HG03025 (cell line): Measurements from ENCODE around the gene FNDC1.

Experiments used
- ATAC-seq: cut with Tn5 transposase; IDR thresholded peaks from one replicate; pipeline ENCODE4 v1.9.1; 2021; ENCODE audit warnings: mild to moderate bottlenecking, moderate library complexity; ENCODE audit not compliant: unreplicated experiment, low FRiP score

The FNDC1 gene

DNA sequence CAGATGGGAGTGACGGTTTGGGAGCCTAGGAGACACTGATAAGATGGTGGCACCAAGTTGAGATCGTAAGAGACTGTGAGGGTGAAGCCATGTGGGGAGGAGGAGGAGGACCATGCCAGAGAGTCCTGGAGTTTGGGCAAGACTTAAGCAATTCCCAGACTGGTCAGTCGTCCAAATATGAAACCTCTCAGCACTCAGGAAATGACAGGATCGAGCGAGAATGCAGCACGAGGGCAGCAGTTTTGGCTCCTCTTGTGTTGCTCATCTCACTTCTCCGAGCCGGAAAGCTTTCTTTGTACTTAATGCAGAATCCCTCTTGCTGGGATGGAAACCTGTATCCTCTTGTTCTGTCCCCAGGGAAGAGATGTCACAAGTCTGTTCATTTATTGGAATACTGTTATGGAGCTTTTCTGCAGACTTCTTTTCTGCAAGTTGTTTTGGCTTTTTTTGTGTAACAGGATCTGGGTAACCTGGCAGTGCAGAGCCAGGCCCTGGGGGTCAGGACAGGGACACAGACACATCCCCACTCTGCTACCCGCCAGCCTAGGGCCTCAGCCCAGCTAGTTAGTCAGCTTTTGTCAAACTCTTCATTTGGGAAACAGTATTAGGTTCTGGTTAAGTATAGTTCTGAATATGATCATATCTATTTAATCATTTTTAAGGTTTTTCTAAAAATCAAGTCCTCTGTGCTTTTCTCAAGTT lies 34.3 kb downstream of the FNDC1 start:
- no peak for ATAC-seq

- ATAC-seq = no peak
Measured at GRCh38 chr6:159204605-159205004, 35.4 kb downstream of the FNDC1 start.

- ATAC-seq = no peak
Measured at GRCh38 chr6:159212028-159212427, 42.8 kb downstream of the FNDC1 start.

GRCh38 chr6:159212525-159213280 lies 43.5 kb downstream of the FNDC1 start:
- no peak for ATAC-seq

DNA sequence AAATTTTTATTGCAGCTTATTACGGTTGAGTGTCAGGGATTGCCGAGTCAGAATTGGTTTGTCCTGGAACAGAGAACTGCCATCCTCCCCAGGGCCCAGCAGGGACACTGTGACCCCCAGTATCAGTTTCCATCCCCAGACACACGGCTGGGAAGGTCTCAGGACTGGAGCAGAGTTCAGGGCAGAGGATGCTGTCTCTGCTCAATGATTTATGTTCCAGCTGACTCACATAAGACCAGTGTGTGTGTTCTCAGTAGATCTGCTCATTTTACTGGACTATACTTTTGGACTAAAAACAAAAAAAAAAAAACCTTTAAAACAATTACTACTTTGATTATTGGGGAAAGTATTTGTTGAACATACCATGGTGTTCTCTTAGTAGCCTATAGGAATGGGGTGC lies 44.2 kb downstream of the FNDC1 start:
- no peak for ATAC-seq

DNA sequence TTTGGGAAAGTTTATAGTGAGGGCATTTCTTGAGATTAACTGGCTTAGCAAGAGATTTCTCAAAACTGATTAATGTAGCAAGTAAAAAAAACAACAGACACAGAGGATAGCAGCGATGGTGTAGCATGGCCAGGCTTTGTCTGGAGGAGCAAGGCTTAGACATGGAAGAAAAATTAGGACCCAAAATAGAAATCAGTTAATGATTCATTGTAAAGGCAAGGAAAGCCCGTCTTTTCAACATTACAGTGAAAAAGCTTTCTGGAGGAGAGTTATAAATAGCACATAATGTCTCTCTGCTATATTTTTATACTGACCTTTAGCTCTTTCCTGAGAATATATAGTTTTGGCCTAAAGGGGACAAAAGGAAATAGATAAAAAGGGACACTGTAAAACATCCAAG lies 45.1 kb downstream of the FNDC1 start:
- no peak for ATAC-seq

DNA sequence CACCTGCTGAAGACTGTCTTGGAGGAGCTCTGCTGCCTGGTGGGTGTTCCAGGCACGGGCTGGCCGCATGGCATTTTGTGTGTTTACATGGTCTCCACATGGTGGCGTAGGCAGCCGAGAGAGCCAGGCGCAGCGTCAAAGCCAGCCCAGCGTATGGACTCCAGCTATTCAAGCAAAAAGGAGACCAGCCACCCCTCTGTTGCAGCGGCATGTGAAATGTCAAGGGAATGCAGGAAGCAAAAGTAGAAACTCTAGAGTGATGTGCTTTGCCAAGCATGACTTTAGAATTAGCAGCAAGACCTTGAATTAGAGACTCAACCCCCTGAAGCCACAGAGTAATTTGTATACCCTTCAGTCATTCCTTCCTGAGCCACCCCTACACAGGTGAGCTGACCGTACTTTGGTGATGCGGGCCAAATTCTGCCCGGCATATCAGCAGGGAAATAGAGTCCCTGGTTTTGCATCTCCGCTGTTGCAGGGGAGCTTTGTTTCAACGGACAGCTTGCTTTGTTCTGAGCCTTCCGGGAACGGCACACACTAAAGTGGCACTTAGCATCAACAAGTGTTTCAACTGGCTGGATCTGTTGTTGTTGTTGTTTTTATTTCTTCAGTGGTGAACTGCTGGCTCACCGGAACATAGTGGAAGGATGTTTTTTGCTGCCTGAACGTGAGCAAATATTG lies 48.5 kb downstream of the FNDC1 start:
- peak; percentile 69 for ATAC-seq

GRCh38 chr6:159220093-159220492 lies 50.9 kb downstream of the FNDC1 start:
- no peak for ATAC-seq

- no peak for ATAC-seq
Measured at GRCh38 chr6:159221486-159222170, 52.4 kb downstream of the FNDC1 start.

- ATAC-seq = no peak
Measured at GRCh38 chr6:159224452-159224851, 55.3 kb downstream of the FNDC1 start.

DNA sequence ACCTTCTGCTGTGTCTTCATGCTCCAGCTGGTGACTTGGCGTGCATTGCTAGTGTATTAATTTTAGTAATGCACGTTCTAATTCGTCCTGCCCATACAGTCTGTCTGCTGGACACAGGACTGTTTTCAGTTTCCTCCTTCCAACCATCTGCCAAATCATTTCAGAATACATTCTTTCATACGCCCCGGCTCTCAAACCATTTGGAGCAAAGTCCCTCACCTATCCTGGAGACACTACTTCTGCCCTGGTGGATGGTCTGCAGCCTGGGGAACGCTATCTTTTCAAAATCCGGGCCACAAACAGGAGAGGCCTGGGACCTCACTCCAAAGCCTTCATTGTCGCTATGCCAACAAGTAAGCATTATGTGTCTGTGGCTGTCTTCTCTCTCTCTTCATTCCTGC lies 60.5 kb downstream of the FNDC1 start:
- ATAC-seq = no peak

GRCh38 chr6:159232106-159232645 lies 63.0 kb downstream of the FNDC1 start:
- ATAC-seq = no peak

DNA sequence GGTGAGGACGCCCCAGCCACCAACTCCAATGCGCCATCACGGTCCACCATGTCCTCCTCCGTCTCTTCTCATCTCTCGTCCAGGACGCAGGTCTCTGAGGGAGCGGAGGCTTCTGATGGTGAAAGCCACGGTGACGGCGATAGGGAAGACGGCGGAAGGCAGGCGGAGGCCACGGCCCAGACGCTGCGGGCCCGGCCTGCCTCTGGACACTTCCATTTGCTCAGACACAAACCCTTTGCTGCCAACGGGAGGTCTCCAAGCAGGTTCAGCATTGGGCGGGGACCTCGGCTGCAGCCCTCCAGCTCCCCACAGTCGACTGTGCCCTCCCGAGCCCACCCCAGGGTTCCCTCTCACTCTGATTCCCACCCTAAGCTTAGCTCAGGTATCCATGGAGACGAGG lies 63.6 kb downstream of the FNDC1 start:
- no peak for ATAC-seq

GRCh38 chr6:159233365-159234101 lies 64.3 kb downstream of the FNDC1 start:
- no peak for ATAC-seq

DNA sequence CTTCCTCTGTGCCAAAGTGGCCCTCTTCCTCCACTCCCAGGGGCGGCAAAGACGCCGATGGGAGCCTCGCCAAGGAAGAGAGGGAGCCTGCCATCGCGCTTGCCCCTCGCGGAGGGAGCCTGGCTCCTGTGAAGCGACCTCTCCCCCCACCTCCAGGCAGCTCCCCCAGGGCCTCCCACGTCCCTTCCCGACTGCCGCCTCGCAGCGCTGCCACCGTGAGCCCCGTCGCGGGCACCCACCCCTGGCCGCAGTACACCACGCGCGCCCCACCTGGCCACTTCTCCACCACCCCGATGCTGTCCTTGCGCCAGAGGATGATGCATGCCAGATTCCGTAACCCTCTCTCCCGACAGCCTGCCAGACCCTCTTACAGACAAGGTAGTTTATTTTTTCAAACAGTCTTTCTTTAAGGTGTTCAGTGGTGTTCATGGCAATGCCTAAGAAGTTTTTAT lies 64.9 kb downstream of the FNDC1 start:
- no peak for ATAC-seq

DNA sequence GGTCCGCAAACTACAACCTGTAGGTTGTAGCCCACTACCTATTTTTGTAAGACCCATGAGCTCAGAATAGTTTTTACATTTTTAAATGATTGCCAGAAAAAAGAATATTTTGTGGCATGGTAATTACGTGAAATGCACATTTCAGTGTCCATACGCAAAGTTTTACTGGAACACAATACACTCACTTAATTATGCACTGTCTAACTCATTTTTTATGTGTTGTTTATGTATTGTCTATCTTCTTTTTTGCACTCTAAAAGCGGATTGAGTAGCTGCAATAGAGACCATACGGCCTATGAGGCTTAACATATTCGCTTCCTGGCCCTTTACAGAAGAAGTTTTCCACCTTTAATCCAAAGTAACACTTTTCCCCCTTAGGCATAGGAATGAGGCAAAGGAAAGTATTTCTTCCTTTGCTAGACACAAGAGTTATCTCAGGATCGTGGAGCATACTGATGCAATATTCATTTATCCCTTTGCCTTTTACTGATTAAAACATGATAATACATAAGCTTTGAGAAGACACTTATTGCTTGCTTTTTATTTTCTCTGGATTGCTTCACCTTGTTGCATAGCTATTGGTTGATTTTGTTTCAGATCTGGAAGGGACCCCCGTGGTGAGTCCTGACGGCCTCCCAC lies 69.8 kb downstream of the FNDC1 start:
- no peak for ATAC-seq

DNA sequence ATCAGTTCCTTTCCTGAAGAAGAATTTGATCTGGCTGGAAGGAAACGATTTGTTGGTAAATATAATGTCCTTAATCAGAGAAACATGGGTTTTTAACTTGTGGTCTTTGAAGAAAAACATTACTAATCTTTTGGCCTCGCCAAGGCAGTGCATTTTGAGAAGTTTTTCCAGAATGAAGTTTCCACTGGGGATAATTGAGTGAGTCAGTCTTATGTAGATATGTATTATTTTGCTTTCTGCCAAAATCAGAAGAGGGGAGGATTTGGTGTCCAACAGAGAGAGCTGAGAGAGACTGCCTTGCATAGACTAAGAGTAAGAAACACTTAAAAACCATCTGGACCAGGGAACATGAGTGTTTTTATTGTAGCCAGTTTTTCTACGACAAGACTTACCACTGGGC lies 79.9 kb downstream of the FNDC1 start:
- ATAC-seq = no peak

GRCh38 chr6:159249752-159250151 lies 80.6 kb downstream of the FNDC1 start:
- ATAC-seq = no peak

DNA sequence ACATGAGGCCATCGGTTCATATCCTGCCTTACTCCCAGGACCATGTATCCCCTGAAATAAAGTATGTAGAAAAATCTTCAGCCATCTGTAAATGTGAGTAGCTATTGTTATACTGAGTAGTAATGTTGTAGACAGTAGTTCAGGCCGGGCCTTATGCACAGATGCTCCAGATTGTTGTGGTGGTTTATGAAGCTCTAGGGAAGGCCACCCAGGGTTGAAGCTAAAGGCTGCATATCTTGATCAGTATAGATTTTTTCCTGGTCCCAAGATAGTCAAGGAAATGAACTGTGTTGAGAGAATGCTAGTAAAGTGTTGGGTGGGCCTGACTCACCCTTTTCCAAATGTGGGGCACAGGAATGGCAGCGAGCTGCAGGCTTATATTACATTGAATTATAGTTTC lies 81.4 kb downstream of the FNDC1 start:
- ATAC-seq = no peak
